ENCODE results near the gene PDLIM7.
"Not testable (repeated sequence)": the region's sequence is repeated elsewhere in the genome, so short reads cannot be mapped to it uniquely, and the experiment has no call there.

PDLIM7 gene

GRCh38 chr5:177497292-177498012, at the start of gene PDLIM7:
Gene PDLIM7 (minus strand): TSS chr5:177497604. CDS start chr5:177496512, 1,092 bp downstream.
- DNase-seq = peak; percentile 89

GRCh38 chr5:177546258-177546741, 48.9 kb upstream of the PDLIM7 start:
- DNase-seq = peak; percentile 83

- DNase-seq = no peak
Measured at GRCh38 chr5:177545487-177546257, 48.3 kb upstream of the PDLIM7 start.

GRCh38 chr5:177542816-177543465, 45.5 kb upstream of the PDLIM7 start:
- DNase-seq = no peak

GRCh38 chr5:177540438-177540837, 43.0 kb upstream of the PDLIM7 start:
- DNase-seq = no peak

- no peak for DNase-seq
Measured at GRCh38 chr5:177539411-177539810, 42.0 kb upstream of the PDLIM7 start.

GRCh38 chr5:177538876-177539275, 41.5 kb upstream of the PDLIM7 start:
- DNase-seq = no peak

GRCh38 chr5:177537389-177538361, 40.3 kb upstream of the PDLIM7 start:
- peak; percentile 85 for DNase-seq

- no peak for DNase-seq
Measured at GRCh38 chr5:177536386-177536785, 39.0 kb upstream of the PDLIM7 start.

GRCh38 chr5:177535125-177535524, 37.7 kb upstream of the PDLIM7 start:
- DNase-seq = no peak

GRCh38 chr5:177534433-177534832, 37.0 kb upstream of the PDLIM7 start:
- not testable (repeated sequence) for DNase-seq

- no peak for DNase-seq
Measured at GRCh38 chr5:177531209-177531940, 34.0 kb upstream of the PDLIM7 start.

- no peak for DNase-seq
Measured at GRCh38 chr5:177530638-177531037, 33.2 kb upstream of the PDLIM7 start.

- DNase-seq = no peak
Measured at GRCh38 chr5:177529247-177530203, 32.1 kb upstream of the PDLIM7 start.

GRCh38 chr5:177528631-177529030, 31.2 kb upstream of the PDLIM7 start:
- DNase-seq = no peak

- DNase-seq = no peak
Measured at GRCh38 chr5:177527595-177527994, 30.2 kb upstream of the PDLIM7 start.

- no peak for DNase-seq
Measured at GRCh38 chr5:177526791-177527190, 29.4 kb upstream of the PDLIM7 start.

GRCh38 chr5:177526191-177526590, 28.8 kb upstream of the PDLIM7 start:
- no peak for DNase-seq

- DNase-seq = no peak
Measured at GRCh38 chr5:177524941-177525655, 27.7 kb upstream of the PDLIM7 start.

- DNase-seq = no peak
Measured at GRCh38 chr5:177524539-177524900, 27.1 kb upstream of the PDLIM7 start.

Data from T1000 (cell line).